Fibroblast of skin of abdomen (primary cell): Measurements from ENCODE around the gene GRPEL1. TPM values are rescaled to one million over a fixed set of nuclear protein-coding genes. Genes with fewer than 3 reads are reported as not detected.
A peak's percentile ranks its signal among the peaks of the same experiment; 100 is the strongest.
"Not testable (repeated sequence)": the region's sequence is repeated elsewhere in the genome, so short reads cannot be mapped to it uniquely, and the experiment has no call there.

Experiments used
- DNase-seq: peaks from one replicate; pipeline ENCODE4 v3.0.0-alpha.2; 2013
- polyA plus RNA-seq, 2 experiments: library from polyadenylated mRNA; unstranded; fragments of 120-200 nt; gene quantifications; one replicate each; pipeline ENCODE4 v1.2.1, GENCODE V29; 2013; ENCODE audit not compliant: insufficient read length in 2 of 2

Gene GRPEL1
- polyA plus RNA-seq (2013, experiment 1 of 2; ENCODE audit: insufficient read length) = 41.2 TPM
- polyA plus RNA-seq (2013, experiment 2 of 2; ENCODE audit: insufficient read length) = 40.7 TPM

DNA sequence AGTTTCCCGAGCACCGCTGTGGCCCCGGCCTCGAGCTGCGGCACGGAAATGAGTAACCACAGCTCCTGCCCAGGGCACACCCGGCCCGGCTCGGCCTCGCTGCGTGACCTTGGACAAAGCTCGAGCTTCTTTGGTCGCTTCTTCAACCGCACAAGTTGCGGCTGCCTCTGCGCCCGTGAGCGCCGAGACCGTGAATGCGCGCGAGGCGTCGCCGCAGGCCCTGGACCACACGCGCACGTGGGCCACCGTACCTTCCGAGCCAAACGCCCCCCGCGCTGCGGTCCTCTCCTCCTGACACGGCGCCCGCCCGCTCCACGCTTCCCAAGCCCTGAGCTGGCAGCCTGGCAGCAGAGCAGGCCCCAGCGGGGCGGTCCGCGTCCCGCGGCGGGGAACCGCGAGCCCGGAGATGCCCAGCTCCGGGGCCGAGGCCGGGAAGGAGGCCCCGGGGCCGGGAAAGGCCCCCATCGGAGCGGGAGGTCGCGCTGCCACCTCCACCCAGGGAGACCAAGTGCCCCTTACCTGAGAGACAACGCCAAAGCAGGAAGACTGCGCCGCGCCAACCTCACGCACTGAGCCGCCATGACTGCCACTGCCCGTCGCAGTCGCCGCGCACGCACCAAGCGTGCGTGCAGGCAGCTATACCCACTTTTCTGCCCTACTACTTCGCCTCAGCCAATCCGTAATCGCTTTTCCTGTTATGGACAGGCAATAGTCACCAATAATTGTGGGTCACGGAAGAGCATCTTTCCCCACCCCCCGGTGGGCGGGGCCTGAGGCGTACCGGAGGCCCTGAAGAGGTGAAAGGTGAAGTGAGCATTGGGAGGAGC lies at the start of gene GRPEL1:
TSS of gene GRPEL1 (minus strand) at position 613 of the 827 bp plus-strand sequence. CDS start at position 581, 32 bp downstream.
- DNase-seq = peak; percentile 99

DNA sequence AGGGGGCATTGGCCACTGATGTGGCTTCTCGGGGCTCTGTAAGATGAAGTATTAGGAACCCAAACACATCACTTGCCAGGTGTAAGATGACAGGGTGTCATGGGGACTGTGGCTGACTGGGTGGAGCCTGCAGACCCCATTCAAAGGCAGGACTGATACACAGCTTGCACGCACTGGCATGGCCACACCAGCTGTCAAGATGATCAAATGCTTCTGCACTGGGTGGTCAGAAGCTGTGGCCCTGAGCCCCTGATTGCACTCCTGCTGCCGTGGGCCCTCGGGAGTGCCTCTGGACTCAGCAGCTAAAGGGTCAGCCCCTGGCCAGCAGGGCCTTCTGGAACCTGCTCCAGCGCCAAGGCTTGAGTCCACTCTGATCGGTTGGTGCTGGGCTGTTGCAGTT lies 48.8 kb upstream of the GRPEL1 start:
- no peak for DNase-seq

DNA sequence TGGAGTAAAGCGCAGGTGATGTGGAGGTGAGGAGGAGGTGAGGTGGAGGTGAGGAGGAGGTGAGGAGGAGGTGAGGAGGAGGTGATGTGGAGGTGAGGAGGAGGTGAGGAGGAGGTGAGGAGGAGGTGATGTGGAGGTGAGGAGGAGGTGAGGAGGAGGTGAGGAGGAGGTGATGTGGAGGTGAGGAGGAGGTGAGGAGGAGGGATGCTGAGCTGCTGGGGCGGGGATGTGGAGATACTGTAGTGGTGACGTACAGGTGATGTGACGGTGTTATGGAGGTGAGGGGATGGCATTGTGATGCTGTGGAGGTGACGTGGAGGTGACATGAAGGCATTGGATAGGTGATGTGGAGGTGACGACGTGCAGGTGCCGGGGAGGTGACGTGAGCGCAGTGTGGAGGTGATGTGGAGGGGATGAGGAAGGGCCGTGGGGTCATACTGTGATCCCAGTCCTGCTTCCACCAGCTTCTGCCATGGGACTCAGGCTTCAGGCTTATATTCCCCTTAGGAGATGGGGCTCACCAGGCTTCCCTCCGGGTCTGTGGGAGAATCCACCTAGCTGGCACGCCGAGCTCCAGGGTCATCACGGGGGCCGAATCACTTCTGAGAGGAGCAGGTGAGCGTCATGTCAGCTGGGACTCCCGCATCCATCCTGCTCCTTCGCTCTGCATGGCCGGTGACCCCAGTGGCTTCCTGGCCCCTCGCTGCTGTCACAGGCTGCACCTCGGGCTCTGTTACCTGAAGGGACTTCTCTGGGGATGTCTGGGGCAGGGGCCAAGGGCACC lies 47.9 kb upstream of the GRPEL1 start:
- DNase-seq = no peak

- DNase-seq = no peak
Measured at GRCh38 chr4:7112656-7113055, 44.8 kb upstream of the GRPEL1 start.

- DNase-seq = no peak
Measured at GRCh38 chr4:7111441-7111840, 43.6 kb upstream of the GRPEL1 start.

DNA sequence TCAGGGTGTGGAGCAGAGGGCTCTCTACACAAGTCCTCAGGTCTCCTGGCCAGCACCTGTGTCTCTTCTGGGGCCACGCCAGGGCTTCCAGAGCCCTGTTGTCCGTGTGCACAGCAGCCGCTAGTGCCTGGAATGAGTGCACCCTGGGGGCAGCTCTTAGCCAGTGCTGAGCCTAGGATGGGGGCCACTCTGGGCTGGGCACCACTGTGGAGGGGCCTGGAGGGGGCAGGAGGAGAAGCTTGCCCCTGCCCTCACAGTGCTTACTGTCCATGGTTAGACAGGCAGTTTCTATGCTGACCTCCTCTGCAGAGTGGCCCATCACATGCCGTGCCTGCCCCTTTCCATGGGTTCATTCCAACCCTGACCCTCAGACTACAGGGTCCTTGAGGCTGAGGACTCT lies 42.7 kb upstream of the GRPEL1 start:
- DNase-seq = no peak

DNA sequence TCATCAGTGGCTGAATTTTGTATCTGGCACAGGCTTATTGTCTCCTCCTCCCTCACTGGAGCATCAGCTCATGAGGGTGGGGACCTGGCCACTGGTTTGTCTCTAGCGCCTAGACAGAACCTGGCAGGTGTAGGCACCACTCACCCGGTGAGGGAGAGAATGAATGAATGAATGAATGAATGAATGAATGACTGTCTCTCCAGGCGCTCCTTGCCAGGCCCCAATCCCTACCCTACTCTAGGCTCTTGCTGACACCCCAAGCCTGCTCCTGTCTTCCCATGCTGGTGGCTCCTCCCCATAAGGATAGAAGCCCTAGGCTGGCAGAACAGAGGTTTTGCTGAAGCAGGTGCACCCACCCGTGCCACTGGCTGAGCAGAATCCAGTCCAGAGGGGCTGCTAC lies 41.3 kb upstream of the GRPEL1 start:
- no peak for DNase-seq

DNA sequence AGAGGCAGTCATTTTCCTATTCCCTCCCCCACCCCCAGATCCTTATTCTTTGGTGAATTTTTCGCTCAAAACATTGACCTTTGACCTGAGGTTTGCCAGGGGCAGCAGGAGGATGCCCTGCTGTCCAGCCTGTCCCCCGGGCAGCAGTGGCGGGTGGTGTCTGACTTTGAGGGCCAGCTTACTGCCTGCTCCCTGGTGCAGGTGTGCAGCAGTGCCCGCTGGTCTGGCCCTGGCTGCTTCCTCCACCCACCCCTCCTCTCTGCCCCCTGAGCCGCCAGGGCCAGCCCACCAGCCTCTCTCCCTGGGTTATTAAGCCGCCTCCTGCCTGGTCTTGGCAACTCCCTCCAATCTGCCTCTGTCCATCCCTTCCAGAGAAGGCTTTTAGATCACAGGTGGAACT lies 40.8 kb upstream of the GRPEL1 start:
- DNase-seq = no peak

DNA sequence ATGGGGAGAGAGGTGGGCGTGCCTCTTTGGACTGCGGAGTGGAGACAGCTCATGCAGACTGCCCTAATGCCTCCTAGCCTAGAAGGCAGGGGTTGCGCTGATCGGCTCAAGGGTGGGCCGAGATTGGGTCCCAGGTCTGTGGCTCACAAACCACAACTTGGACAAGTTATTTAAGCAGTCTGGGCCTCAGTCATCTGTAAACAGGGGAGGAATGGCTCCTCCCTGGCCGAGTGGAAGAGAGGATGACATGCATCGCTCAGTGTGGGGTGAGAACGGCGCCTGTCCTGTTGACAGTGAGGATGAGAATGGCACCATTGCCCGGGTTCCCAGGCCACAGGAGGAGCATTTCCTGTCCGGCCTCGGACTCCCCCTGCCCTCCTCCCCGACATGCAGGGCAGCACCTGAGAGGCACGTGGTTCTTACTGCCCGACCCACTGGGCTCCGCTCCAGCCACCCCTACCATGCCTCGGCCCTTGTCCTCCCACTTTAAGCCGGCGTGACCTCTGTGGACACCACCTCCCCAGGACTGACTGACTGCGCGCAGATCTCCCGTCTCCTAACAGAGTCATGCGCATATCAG lies 40.3 kb upstream of the GRPEL1 start:
- no peak for DNase-seq

DNA sequence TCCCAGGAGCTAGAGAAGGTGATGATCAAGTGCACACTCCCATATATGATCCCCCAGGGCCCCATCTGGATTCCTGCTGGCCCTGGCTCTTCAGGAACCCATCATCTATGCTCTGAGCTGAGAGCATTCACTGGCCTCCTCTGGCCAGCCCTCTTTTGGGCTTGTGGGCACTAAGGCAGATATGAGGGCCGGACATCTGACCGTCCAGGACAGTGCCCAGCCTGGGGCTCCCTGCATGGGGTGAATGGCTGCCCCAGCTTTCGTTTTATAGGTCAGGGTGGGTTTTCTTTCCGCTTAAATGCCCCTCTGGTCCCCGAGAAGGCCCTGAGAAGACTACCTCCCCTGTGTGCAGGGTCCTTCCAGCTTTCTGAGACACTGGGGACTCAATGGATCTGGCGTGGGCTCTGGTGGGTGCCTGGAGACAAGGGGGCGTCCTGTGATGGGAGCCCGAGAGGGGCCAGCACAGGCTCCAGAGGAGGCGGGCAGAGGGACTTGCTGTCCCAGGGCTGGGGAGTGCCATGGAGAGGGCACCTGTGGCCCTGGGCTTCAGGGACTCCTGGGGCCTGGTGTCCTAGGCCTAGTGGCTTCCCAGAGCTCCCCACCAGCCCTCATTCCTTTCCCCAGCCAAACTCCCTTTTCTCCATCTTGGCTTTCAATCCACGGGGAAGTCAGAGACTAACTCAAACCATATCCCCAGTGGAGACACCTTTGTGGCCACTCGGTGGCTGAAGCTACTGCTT lies 39.5 kb upstream of the GRPEL1 start:
- DNase-seq = no peak

DNA sequence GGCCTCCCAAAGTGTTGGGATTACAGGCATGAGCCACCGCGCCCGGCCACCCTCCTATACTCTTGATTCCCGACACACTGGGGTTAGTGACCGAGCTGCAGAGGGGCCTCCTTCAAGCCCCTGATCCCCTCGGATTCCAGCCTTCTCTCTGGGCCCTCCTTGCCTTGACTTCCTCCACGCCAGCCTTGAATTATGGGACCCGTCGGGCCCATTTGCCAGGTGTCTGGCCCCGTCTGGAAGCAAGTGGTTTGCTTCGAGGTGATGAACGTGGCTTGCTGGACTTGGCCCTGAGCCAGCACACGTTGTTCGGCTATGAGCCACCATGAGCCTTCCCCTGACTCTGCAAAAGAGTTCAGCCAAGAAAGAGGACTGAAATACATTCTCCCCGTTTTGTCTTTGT lies 37.4 kb upstream of the GRPEL1 start:
- no peak for DNase-seq

DNA sequence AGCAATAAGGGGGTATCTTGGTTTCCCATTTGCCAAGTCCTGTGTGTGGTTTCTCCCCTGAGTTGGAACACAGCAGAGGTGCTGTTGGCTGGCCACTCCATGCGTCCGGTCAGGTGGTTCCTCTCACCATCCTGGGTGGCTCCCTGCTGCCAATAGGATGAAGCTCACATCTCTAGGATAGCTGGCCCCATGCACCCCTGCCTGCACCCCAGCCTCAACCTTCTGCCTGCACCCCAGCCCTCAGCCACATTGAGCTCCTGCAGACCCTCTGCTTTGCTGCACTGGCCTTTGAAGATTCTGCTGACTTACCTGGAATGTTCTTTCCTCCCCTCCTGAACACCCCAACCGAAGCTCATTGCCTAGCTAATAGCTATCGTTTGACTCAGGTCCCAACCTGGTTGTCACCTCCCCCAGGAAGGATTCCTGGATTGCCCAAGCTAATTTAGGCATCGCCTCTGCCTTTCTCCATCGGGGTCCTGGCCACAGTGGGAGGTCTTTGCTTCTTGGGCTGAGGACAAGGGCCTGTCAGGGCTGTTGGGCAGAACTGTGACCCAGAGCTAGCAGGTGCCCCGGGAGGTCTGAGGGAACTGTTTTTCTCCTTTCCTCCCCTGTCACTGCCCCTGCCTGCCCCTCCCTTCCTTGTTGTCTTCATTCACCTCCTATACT lies 36.6 kb upstream of the GRPEL1 start:
- DNase-seq = no peak

DNA sequence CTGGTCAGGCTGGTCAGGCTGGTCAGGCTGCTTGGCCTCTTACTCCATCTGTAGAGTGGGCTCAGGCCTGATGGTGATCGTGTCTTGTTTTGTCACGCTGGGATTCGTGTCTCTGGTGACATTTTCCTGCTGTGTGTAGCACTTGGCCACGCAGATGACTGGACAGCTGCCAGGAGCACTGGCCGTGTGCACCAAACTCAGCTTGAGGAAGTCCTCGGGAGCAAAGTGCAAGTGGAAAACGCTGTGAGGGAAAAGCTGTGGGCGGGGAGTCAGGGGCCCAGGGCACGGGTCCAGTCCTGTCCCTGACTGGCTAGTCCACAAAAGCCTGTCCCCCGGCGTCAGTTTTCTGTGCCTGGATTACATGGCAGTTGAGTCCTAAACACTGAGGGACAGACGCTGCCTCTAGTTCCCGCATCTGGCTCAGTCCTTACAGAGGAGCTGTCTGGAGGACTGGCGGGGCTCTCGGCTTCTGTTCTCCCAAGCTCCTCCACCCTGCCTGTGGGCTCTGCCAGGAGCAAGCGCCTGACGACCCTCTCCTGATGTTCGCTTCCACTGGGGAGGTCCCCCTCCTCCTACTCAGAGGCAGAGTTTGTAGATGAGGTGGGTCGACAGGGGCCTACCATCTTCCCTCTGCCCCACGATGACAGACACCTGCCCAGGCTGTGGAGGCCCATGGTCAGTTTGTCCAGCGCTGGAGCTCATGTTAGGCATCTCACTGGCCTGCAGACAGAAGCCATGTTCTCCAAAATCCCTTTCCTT lies 35.9 kb upstream of the GRPEL1 start:
- DNase-seq = no peak

DNA sequence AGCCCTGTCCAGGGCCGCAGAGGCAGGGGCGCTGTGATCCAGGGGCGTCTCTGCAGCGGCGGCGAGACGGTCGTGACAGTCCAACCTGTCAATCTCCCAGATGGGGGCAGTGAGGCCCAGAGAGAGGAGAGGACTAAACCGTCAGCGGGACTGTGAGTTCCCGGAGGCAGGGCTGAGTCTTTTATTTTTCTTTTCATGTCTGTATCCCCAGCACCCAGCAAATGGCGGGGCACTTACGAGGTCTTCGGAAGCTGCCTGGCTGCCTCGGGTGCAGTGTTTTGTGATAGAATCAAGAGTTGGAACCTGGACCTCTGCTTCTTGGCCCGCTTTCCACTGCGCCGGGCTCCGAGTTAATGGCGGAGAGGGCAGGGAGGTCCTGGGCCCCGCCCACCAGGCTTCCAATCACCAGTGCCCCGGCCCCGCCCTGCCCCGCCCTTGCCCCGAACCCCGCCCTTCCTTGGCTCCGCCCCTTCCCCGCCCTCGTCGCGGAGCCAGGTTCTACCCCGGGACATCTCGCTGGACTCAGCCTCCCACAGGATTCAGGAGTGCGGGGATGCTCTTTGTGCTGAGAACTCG lies 35.3 kb upstream of the GRPEL1 start:
- DNase-seq = peak; percentile 66

- DNase-seq = not testable (repeated sequence)
Measured at GRCh38 chr4:7102516-7102909, 34.6 kb upstream of the GRPEL1 start.

GRCh38 chr4:7101692-7102515 lies 34.0 kb upstream of the GRPEL1 start:
- DNase-seq = peak; percentile 57

DNA sequence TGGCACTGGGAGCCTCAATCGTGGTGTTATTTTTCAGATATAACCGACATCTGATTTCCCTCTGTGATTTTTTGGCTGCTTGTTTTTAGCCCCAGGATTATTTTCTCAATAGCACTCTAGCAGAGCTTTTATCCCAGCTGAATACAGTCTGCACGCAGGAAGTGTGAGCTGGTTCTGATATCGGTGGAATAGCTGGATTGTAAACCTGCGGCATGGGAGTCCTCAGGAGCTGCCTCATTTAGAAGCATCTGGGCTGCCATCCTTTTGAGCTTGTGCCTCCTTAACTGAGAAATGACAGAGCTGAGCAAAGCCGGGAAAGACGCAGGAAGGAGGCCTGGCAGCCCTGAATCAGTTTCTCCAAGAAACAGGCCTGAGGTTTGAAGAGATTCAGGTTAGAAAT lies 28.4 kb upstream of the GRPEL1 start:
- no peak for DNase-seq

- DNase-seq = no peak
Measured at GRCh38 chr4:7095611-7096155, 27.8 kb upstream of the GRPEL1 start.

GRCh38 chr4:7094916-7095315 lies 27.1 kb upstream of the GRPEL1 start:
- no peak for DNase-seq

DNA sequence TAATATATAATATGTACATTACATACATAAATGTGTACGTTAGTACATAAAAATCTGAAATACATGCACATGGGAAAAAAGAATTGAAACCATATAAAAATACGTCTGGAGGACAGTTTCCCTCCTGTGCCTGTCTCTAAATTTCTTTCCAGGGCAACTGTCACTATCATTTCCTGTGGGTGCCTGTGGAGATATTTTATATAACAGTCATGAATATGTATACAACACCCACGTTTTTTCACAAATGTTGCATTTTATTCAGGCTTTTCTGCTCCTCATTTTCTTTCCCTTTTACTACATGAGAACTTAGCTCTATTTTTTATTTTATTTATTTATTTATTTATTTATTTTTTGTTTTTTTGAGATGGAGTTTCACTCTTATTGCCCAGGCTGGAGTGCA lies 24.2 kb upstream of the GRPEL1 start:
- no peak for DNase-seq
